Breast epithelium (tissue), 4 donors: ENCODE data around the gene MTMR12. TPM values are rescaled to one million over a fixed set of nuclear protein-coding genes. Genes with fewer than 3 reads are reported as not detected.

Experiments used
- DNase-seq, 2 donors: peaks; one replicate each; pipeline ENCODE4 v3.0.0-alpha.2; 2019; ENCODE audit warnings: low spot score in 2 of 2
- H3K27ac ChIP-seq, 2 donors: fragments of 200-600 bp; sonication (generic) in 1 of 2; one replicate each; pipeline ENCODE4 v1.5.1; 2016 to 2019; ENCODE audit warnings: mild to moderate bottlenecking in 1 of 2
- H3K27me3 ChIP-seq, 2 donors: fragments of 200-600 bp; sonication (generic) in 1 of 2; one replicate each; pipeline versions ENCODE4 v1.5.1 to v1.6.0; 2017 to 2019; ENCODE audit warnings: control low read depth in 1 of 2, mild to moderate bottlenecking in 1 of 2
- H3K36me3 ChIP-seq: fragments of 200-600 bp; one replicate; pipeline ENCODE4 v1.5.1; 2019
- H3K4me1 ChIP-seq, 2 donors: fragments of 200-600 bp; sonication (generic); one replicate each; pipeline ENCODE4 v1.5.1; 2016 to 2019; ENCODE audit warnings: control low read depth in 1 of 2
- H3K4me3 ChIP-seq, 3 donors: fragments of 200-600 bp; sonication (generic); 1 replicate in 2 of 3; 2 replicates in 1 of 3; pipeline ENCODE4 v1.5.1; 2016 to 2019; ENCODE audit warnings: mild to moderate bottlenecking in 3 of 3, moderate library complexity in 2 of 3
- H3K9me3 ChIP-seq, 2 donors: fragments of 200-600 bp; sonication (generic) in 1 of 2; one replicate each; pipeline ENCODE4 v1.5.1; 2016 to 2019; ENCODE audit warnings: control low read depth in 1 of 2
- CTCF ChIP-seq, 3 donors: fragments of 450-650 bp; IDR thresholded peaks; one replicate each; pipeline ENCODE4 v1.5.1; 2016 to 2017; ENCODE audit warnings: antibody characterized with exemption in 3 of 3, mild to moderate bottlenecking in 3 of 3, moderate library complexity in 3 of 3
- POLR2A ChIP-seq: fragments of 450-650 bp; IDR thresholded peaks from one replicate; pipeline ENCODE4 v1.6.1; 2016; ENCODE audit warnings: antibody characterized with exemption, mild to moderate bottlenecking, moderate library complexity
- POLR2AphosphoS5 ChIP-seq, 3 donors: sonication (generic); formaldehyde crosslinking; IDR thresholded peaks; one replicate each; pipeline ENCODE4 v1.6.1; 2017; ENCODE audit warnings: antibody characterized with exemption in 3 of 3
- intact Hi-C: fragments of 100-400 bp; cut with DNase I; formaldehyde crosslinking; loops from one replicate; pipeline ENCODE4 v1.15.1; 2023; ENCODE audit warnings: low total_unique reads
- total RNA-seq, 3 donors: library from RNA; depleted of rRNA; stranded (reverse); fragments of >200 nt; gene quantifications; one replicate each; pipeline ENCODE4 v1.1.0, GENCODE V29; 2016

The MTMR12 gene
- total RNA-seq, 3 donors from 2014 or later: 40.0 to 61.3 (median 43.0) TPM

GRCh38 chr5:32320576-32320975 is 7.8 kb upstream of the MTMR12 start:
- Histone ChIP-seq H3K4me3 (no peak overlapping the region), H3K27ac (no peak overlapping the region), H3K9me3 (peaks cover 0 to 5% of the 10 kb centered on the region in 2 donors), H3K27me3 (no peaks in the 10 kb centered on the region), H3K36me3 (no peaks in the 10 kb centered on the region), H3K4me1 (no peaks in the 10 kb centered on the region)
- no peak for TF ChIP-seq POLR2AphosphoS5 (IDR thresholded peaks at IDR 0.05)
- intact Hi-C loops: no loop called here
- no peak for DNase-seq

- DNase-seq: no peak
- H3K4me3 ChIP-seq: no peak overlapping the region
- H3K9me3 ChIP-seq: peaks cover 0 to 5% of the 10 kb centered on the region in 2 donors
- TF ChIP-seq POLR2AphosphoS5 (IDR thresholded peaks at IDR 0.05): no peak
- no peak for TF ChIP-seq CTCF (IDR thresholded peaks at IDR 0.05)
- TF ChIP-seq POLR2A: no peak
- H3K36me3 ChIP-seq: no peaks in the 10 kb centered on the region
- intact Hi-C loops: loop anchor here (10.0 kb wide), 1 partner anchor 85 kb away; no protein-coding TSS in a partner anchor
- no peak overlapping the region for H3K27ac ChIP-seq
- H3K27me3 ChIP-seq: no peaks in the 10 kb centered on the region
- H3K4me1 ChIP-seq: no peaks in the 10 kb centered on the region
Observed at GRCh38 chr5:32319926-32320543, 7.3 kb upstream of the MTMR12 start.

GRCh38 chr5:32319392-32319791 is 6.7 kb upstream of the MTMR12 start:
- H3K4me1 ChIP-seq: no peaks in the 10 kb centered on the region
- no peak for DNase-seq
- no peak overlapping the region for H3K4me3 ChIP-seq
- no peaks in the 10 kb centered on the region for H3K36me3 ChIP-seq
- intact Hi-C loops: loop anchor here (10.0 kb wide), 1 partner anchor 85 kb away; no protein-coding TSS in a partner anchor
- TF ChIP-seq POLR2AphosphoS5 (IDR thresholded peaks at IDR 0.05): no peak
- TF ChIP-seq CTCF (IDR thresholded peaks at IDR 0.05): no peak
- no peak for TF ChIP-seq POLR2A
- no peaks in the 10 kb centered on the region for H3K27me3 ChIP-seq
- H3K27ac ChIP-seq: no peak overlapping the region
- peaks cover 0 to 5% of the 10 kb centered on the region in 2 donors for H3K9me3 ChIP-seq

- H3K27me3 ChIP-seq: no peaks in the 10 kb centered on the region
- DNase-seq: no peak
- peaks cover 0 to 4% of the 10 kb centered on the region in 2 donors for H3K9me3 ChIP-seq
- H3K36me3 ChIP-seq: no peaks in the 10 kb centered on the region
- H3K4me3 ChIP-seq: no peak overlapping the region
- intact Hi-C loops: loop anchor here (10.0 kb wide), 1 partner anchor 82 kb away; no protein-coding TSS in a partner anchor
- TF ChIP-seq CTCF (IDR thresholded peaks at IDR 0.05): no peak
- no peak for TF ChIP-seq POLR2A
- no peak for TF ChIP-seq POLR2AphosphoS5 (IDR thresholded peaks at IDR 0.05)
- H3K27ac ChIP-seq: no peak overlapping the region
- H3K4me1 ChIP-seq: no peaks in the 10 kb centered on the region
Observed at GRCh38 chr5:32317041-32317440, 4.3 kb upstream of the MTMR12 start.

GRCh38 chr5:32315221-32316014 is 2.7 kb upstream of the MTMR12 start:
- Histone ChIP-seq H3K27me3 (no peaks in the 10 kb centered on the region), H3K27ac (no peak overlapping the region), H3K36me3 (no peaks in the 10 kb centered on the region), H3K4me3 (no peak overlapping the region), H3K4me1 (peaks cover 5 to 7% of the 10 kb centered on the region in 2 donors), H3K9me3 (no peaks in the 10 kb centered on the region)
- DNase-seq: no peak
- TF ChIP-seq POLR2A (no peak), POLR2AphosphoS5 (IDR thresholded peaks at IDR 0.05) (no peak), CTCF (IDR thresholded peaks at IDR 0.05) (no peak)
- intact Hi-C loops: loop anchor here (10.0 kb wide), 1 partner anchor 81 kb away; no protein-coding TSS in a partner anchor
